Neural cell (in vitro differentiated cells): ENCODE data around the gene KIT. TPM values are rescaled to one million over a fixed set of nuclear protein-coding genes. Genes with fewer than 3 reads are reported as not detected.

Experiments
- H2AFZ ChIP-seq: fragments of 200-600, 300-800 bp; sonication (generic), shearing (Covaris generic); 2 replicates; pipeline ENCODE4 v1.6.0; 2014; ENCODE audit warnings: low read depth, mild to moderate bottlenecking, antibody characterized with exemption, low read length, moderate library complexity
- H3F3A ChIP-seq: fragments of 200-600 bp; shearing (Covaris generic); 2 replicates; pipeline ENCODE4 v1.6.1; 2016; ENCODE audit warnings: mild to moderate bottlenecking, moderate library complexity, mixed read lengths, antibody characterized with exemption, low read length; ENCODE audit not compliant: insufficient read depth, poor library complexity, severe bottlenecking
- H3K27ac ChIP-seq: fragments of 200-600, 300-800 bp; sonication (generic), shearing (Covaris generic); 2 replicates; pipeline ENCODE4 v1.5.1; 2014; ENCODE audit warnings: mild to moderate bottlenecking, low read length, moderate library complexity
- H3K27me3 ChIP-seq: fragments of 300-800, 200-600 bp; sonication (generic), shearing (Covaris generic); 2 replicates; pipeline ENCODE4 v1.6.0; 2014; ENCODE audit warnings: mild to moderate bottlenecking, low read depth, low read length, moderate library complexity; ENCODE audit not compliant: insufficient read depth
- H3K36me3 ChIP-seq: fragments of 300-800, 200-600 bp; sonication (generic), shearing (Covaris generic); 2 replicates; pipeline ENCODE4 v1.5.1; 2014; ENCODE audit warnings: mild to moderate bottlenecking, antibody characterized with exemption, low read length, moderate library complexity; ENCODE audit not compliant: insufficient read depth
- H3K4me2 ChIP-seq: fragments of 300-800, 200-600 bp; sonication (generic), shearing (Covaris generic); 2 replicates; pipeline ENCODE4 v1.6.0; 2014; ENCODE audit warnings: mild to moderate bottlenecking, low read length
- H3K4me3 ChIP-seq: fragments of 300-800, 200-600 bp; sonication (generic), shearing (Covaris generic); 2 replicates; pipeline ENCODE4 v1.5.1; 2014; ENCODE audit warnings: mild to moderate bottlenecking, low read length, moderate library complexity
- H3K79me2 ChIP-seq: fragments of 200-600 bp; shearing (Covaris generic); replicated peaks from 2 replicates; pipeline ENCODE4 v1.6.0; 2014; ENCODE audit warnings: mild to moderate bottlenecking, low read length, moderate library complexity; ENCODE audit not compliant: insufficient read depth
- H3K9ac ChIP-seq: fragments of 300-800, 200-600 bp; sonication (generic), shearing (Covaris generic); 2 replicates; pipeline ENCODE4 v1.6.1; 2016; ENCODE audit warnings: mild to moderate bottlenecking, low read length, mixed read lengths
- H3K9me2 ChIP-seq: fragments of 200-600 bp; shearing (Covaris generic); 2 replicates; pipeline ENCODE4 v1.6.1; 2016; ENCODE audit warnings: mild to moderate bottlenecking, low read length, mixed read lengths; ENCODE audit not compliant: insufficient read depth
- H3K9me3 ChIP-seq: fragments of 200-600, 300-800 bp; sonication (generic), shearing (Covaris generic); 2 replicates; pipeline ENCODE4 v1.6.1; 2016; ENCODE audit warnings: mild to moderate bottlenecking, mixed run types, low read length, moderate library complexity, mixed read lengths
- H4K20me1 ChIP-seq: fragments of 200-600 bp; shearing (Covaris generic); 2 replicates; pipeline ENCODE4 v1.6.1; 2016; ENCODE audit warnings: mild to moderate bottlenecking, mixed run types; ENCODE audit not compliant: insufficient read depth
- CTCF ChIP-seq: fragments of 450-650 bp; IDR thresholded peaks from 2 replicates; pipeline ENCODE4 v1.5.1; 2014; ENCODE audit warnings: antibody characterized with exemption, mild to moderate bottlenecking, moderate library complexity; ENCODE audit not compliant: poor library complexity, severe bottlenecking
- EP300 ChIP-seq: fragments of 450-650 bp; conservative IDR thresholded peaks from 2 replicates; pipeline ENCODE4 v1.6.1; 2014; ENCODE audit warnings: antibody characterized with exemption, mild to moderate bottlenecking, moderate library complexity; ENCODE audit not compliant: poor library complexity, severe bottlenecking
- EZH2 ChIP-seq: fragments of 200-600, 300-800 bp; shearing (Covaris generic), sonication (generic); IDR thresholded peaks from 2 replicates; pipeline ENCODE4 v1.6.1; 2014; ENCODE audit warnings: antibody characterized with exemption, low read length, borderline replicate concordance, mild to moderate bottlenecking; ENCODE audit not compliant: insufficient read depth, poor library complexity, severe bottlenecking
- MXI1 ChIP-seq: fragments of 450-650 bp; conservative IDR thresholded peaks from 2 replicates; pipeline ENCODE4 v1.6.1; 2014; ENCODE audit warnings: antibody characterized with exemption, mild to moderate bottlenecking; ENCODE audit not compliant: poor library complexity, severe bottlenecking
- POLR2AphosphoS5 ChIP-seq: IDR thresholded peaks from 2 replicates; pipeline ENCODE4 v1.6.1; 2012
- RAD21 ChIP-seq: fragments of 450-650 bp; conservative IDR thresholded peaks from 2 replicates; pipeline ENCODE4 v1.6.1; 2014; ENCODE audit warnings: antibody characterized with exemption, mild to moderate bottlenecking, moderate library complexity
- REST ChIP-seq: IDR thresholded peaks from 2 replicates; pipeline ENCODE4 v1.6.1; 2012; ENCODE audit warnings: borderline replicate concordance
- SMC3 ChIP-seq: fragments of 450-650 bp; conservative IDR thresholded peaks from 2 replicates; pipeline ENCODE4 v1.6.1; 2014; ENCODE audit warnings: antibody characterized with exemption, mild to moderate bottlenecking, moderate library complexity; ENCODE audit not compliant: poor library complexity
- TAF1 ChIP-seq: IDR thresholded peaks from 2 replicates; pipeline ENCODE4 v1.6.1; 2012; ENCODE audit warnings: low read depth
- polyA plus RNA-seq: library from polyadenylated mRNA; depleted of rRNA; stranded (reverse); fragments of >200 nt; gene quantifications from 2 replicates; pipeline ENCODE4 v1.2.3, GENCODE V29; 2014

KIT gene
- polyA plus RNA-seq, 1 donor from 2014 or later, result 0.95 TPM

GRCh38 chr4:54714631-54715030 lies 56.9 kb downstream of the KIT start:
- Histone ChIP-seq H3K27me3 (no peaks in the 10 kb centered on the region), H4K20me1 (no peaks in the 10 kb centered on the region), H3K27ac (no peak overlapping the region), H3K9me3 (no peaks in the 10 kb centered on the region), H3F3A (no peaks in the 10 kb centered on the region), H3K4me3 (no peak overlapping the region), H3K4me2 (no peak overlapping the region), H3K9ac (no peak overlapping the region), H3K36me3 (no peaks in the 10 kb centered on the region), H3K79me2 (no peaks in the 10 kb centered on the region), H3K9me2 (no peaks in the 10 kb centered on the region), H2AFZ (no peak overlapping the region)
- no peak for TF ChIP-seq EZH2
- TF ChIP-seq REST, result no peak
- no peak for TF ChIP-seq MXI1
- no peak for TF ChIP-seq CTCF
- TF ChIP-seq POLR2AphosphoS5, result no peak
- TF ChIP-seq EP300, result no peak
- TF ChIP-seq SMC3, result no peak
- TF ChIP-seq TAF1, result no peak
- TF ChIP-seq RAD21, result no peak

GRCh38 chr4:54716478-54717065 lies 58.8 kb downstream of the KIT start:
- TF ChIP-seq TAF1, result no peak
- no peak for TF ChIP-seq MXI1
- TF ChIP-seq RAD21, result no peak
- TF ChIP-seq SMC3, result no peak
- TF ChIP-seq CTCF, result no peak
- TF ChIP-seq EP300, result no peak
- no peak for TF ChIP-seq REST
- TF ChIP-seq POLR2AphosphoS5, result no peak
- TF ChIP-seq EZH2, result no peak

More at GRCh38 chr4:54716478-54717065, 58.8 kb downstream of the KIT start:
- no peak overlapping the region for H3K9ac ChIP-seq
- H3K9me3 ChIP-seq, result no peaks in the 10 kb centered on the region
- no peaks in the 10 kb centered on the region for H3K9me2 ChIP-seq
- H3K27ac ChIP-seq, result no peak overlapping the region
- H4K20me1 ChIP-seq, result no peaks in the 10 kb centered on the region
- no peaks in the 10 kb centered on the region for H3K79me2 ChIP-seq
- H2AFZ ChIP-seq, result no peak overlapping the region
- H3K36me3 ChIP-seq, result no peaks in the 10 kb centered on the region
- no peak overlapping the region for H3K4me3 ChIP-seq
- no peaks in the 10 kb centered on the region for H3F3A ChIP-seq
- H3K27me3 ChIP-seq, result no peaks in the 10 kb centered on the region
- H3K4me2 ChIP-seq, result no peak overlapping the region
